H1 (cell line): ENCODE measurements around the gene ARHGAP22. TPM values are rescaled to one million over a fixed set of nuclear protein-coding genes. Genes with fewer than 3 reads are reported as not detected.

ENCODE experiments used
- ATF2 ChIP-seq: IDR thresholded peaks from 2 replicates; pipeline ENCODE4 v1.6.1; 2012; ENCODE audit warnings: low read length, inconsistent platforms
- CTCF ChIP-seq, 3 experiments: IDR thresholded peaks; 1 replicate in 2 of 3; 2 replicates in 1 of 3; pipeline versions ENCODE4 v1.5.1 to v1.6.1; 2011; ENCODE audit warnings: low read length in 3 of 3, mild to moderate bottlenecking in 3 of 3, inconsistent platforms in 2 of 3, low read depth in 1 of 3, moderate library complexity in 1 of 3; ENCODE audit not compliant: insufficient read depth in 1 of 3; ENCODE audit errors: control extremely low read depth in 1 of 3
- FOSL1 ChIP-seq: IDR thresholded peaks from 2 replicates; pipeline ENCODE4 v1.6.1; 2011; ENCODE audit warnings: mild to moderate bottlenecking, low read depth, low read length, moderate library complexity; ENCODE audit not compliant: insufficient read depth
- MAX ChIP-seq: IDR thresholded peaks from 2 replicates; pipeline ENCODE4 v1.6.1; 2012; ENCODE audit warnings: inconsistent platforms
- POLR2AphosphoS5 ChIP-seq: IDR thresholded peaks from 2 replicates; pipeline ENCODE4 v1.6.1; 2011; ENCODE audit warnings: low read depth, low read length
- SP2 ChIP-seq: IDR thresholded peaks from 2 replicates; pipeline ENCODE4 v1.6.1; 2012; ENCODE audit warnings: mild to moderate bottlenecking, low read length, inconsistent platforms
- ZNF274 ChIP-seq: IDR thresholded peaks from 2 replicates; pipeline ENCODE4 v1.7.0; 2012; ENCODE audit warnings: low read length, borderline replicate concordance; ENCODE audit errors: extremely low read depth
- polyA plus RNA-seq, 7 experiments: library from polyadenylated mRNA; depleted of rRNA in 3 of 7; stranded (reverse) in 5 of 7; unstranded in 2 of 7; fragments of >200 nt in 5 of 7; fragments of 200-250 nt in 2 of 7; gene quantifications; 1 replicate in 5 of 7; 2 replicates in 1 of 7; 4 replicates in 1 of 7; pipeline versions ENCODE4 v1.2.1 to v1.2.3, GENCODE V29; 2011 to 2013; ENCODE audit warnings: missing spikeins in 2 of 7, mixed read lengths in 2 of 7
- total RNA-seq: library from RNA; stranded (reverse); fragmentation: NEBNext Ultra II Directional; extraction: Animal tissue kit (Norgen Biotek cat#: 25700); gene quantifications from 2 replicates; pipeline ENCODE4 v1.2.1, GENCODE V29; 2021

Gene ARHGAP22
- total and polyA plus RNA-seq, 2 of the 8 experiments (the other 6 are each of a cell fraction or from before 2014, with no cell fraction given): 3.6 to 11.2 TPM

GRCh38 chr10:48457949-48458661 is 146.8 kb downstream of the ARHGAP22 start (continued):
- no peak for TF ChIP-seq CTCF (IDR thresholded peaks at IDR 0.05; ENCODE audit: control extremely low read depth in 1 of 3, insufficient read depth in 1 of 3, low read depth in 1 of 3, low read length in 3 of 3)
- no peak for TF ChIP-seq SP2
- TF ChIP-seq MAX: no peak
- TF ChIP-seq ZNF274: no peak
- no peak for TF ChIP-seq POLR2AphosphoS5
- no peak for TF ChIP-seq FOSL1
- TF ChIP-seq ATF2: no peak
- TF ChIP-seq, all 59 proteins: peak for 0
